H1 (cell line): ENCODE results near the gene TAF1B. TPM values are rescaled to one million over a fixed set of nuclear protein-coding genes. Genes with fewer than 3 reads are reported as not detected.
A peak's percentile ranks its signal among the peaks of the same experiment; 100 is the strongest.

ENCODE experiments used
- CTCF ChIA-PET: fragments of 300-600 bp; sonication (Branson Sonifier 250); formaldehyde crosslinking; loops from one replicate; lab custom pipeline; 2021; ENCODE audit not compliant: partially characterized antibody; lab: Charles Lee
- POLR2A ChIA-PET: fragments of 300-600 bp; sonication (Branson Sonifier 250); formaldehyde crosslinking; loops from one replicate; lab custom pipeline; 2021; ENCODE audit warnings: inconsistent platforms; ENCODE audit not compliant: partially characterized antibody; lab: Charles Lee
- DNase-seq, 2 experiments: peaks; one replicate each; pipeline versions ENCODE4 v3.0.0 to v3.0.0-alpha.2; 2010 to 2022; ENCODE audit warnings: low spot score in 2 of 2, low read depth in 1 of 2, mixed read lengths in 1 of 2
- FAIRE-seq: peaks from 2 replicates; lab custom pipeline; 2011; peaks lifted over from hg19 to GRCh38; lab: Jason Lieb, UNC
- H2AFZ ChIP-seq: 2 replicates; pipeline ENCODE4 v1.8.1; 2012; ENCODE audit warnings: low read length, inconsistent platforms
- H2AK5ac ChIP-seq: 2 replicates; pipeline ENCODE4 v1.6.1; 2013; ENCODE audit warnings: low read depth, low read length
- H2BK120ac ChIP-seq: replicated peaks from 2 replicates; pipeline ENCODE3; 2013; ENCODE audit warnings: low read depth, low read length, inconsistent platforms
- H2BK12ac ChIP-seq: 2 replicates; pipeline ENCODE4 v1.6.1; 2013; ENCODE audit warnings: low read depth, low read length
- H2BK15ac ChIP-seq: 2 replicates; pipeline ENCODE4 v1.6.1; 2013; ENCODE audit warnings: low read length
- H2BK20ac ChIP-seq: 2 replicates; pipeline ENCODE4 v1.6.1; 2013; ENCODE audit warnings: low read length
- H2BK5ac ChIP-seq: 2 replicates; pipeline ENCODE4 v1.6.1; 2013; ENCODE audit warnings: low read depth, low read length
- H3K14ac ChIP-seq: 2 replicates; pipeline ENCODE4 v1.6.1; 2013; ENCODE audit warnings: inconsistent platforms; ENCODE audit not compliant: insufficient read length
- H3K18ac ChIP-seq: 2 replicates; pipeline ENCODE4 v1.6.1; 2013; ENCODE audit warnings: low read length; ENCODE audit errors: extremely low read depth
- H3K23ac ChIP-seq: 2 replicates; pipeline ENCODE4 v1.6.1; 2013; ENCODE audit warnings: inconsistent platforms; ENCODE audit not compliant: insufficient read length
- H3K23me2 ChIP-seq: 2 replicates; pipeline ENCODE4 v1.6.1; 2013; ENCODE audit warnings: low read depth, low read length
- H3K27ac ChIP-seq: 2 replicates; pipeline ENCODE4 v1.6.1; 2011; ENCODE audit warnings: low read depth, low read length, inconsistent platforms
- H3K27me3 ChIP-seq, 4 experiments: replicated peaks in 1 of 4; 1 replicate in 1 of 4; 2 replicates in 3 of 4; pipeline versions ENCODE4 v1.6.1 to v1.8.1; 2011 to 2013; ENCODE audit warnings: low read length in 3 of 4, mild to moderate bottlenecking in 3 of 4, inconsistent platforms in 2 of 4, mixed read lengths in 2 of 4, moderate library complexity in 1 of 4; ENCODE audit not compliant: control insufficient read depth in 3 of 4, insufficient read depth in 3 of 4; ENCODE audit errors: extremely low read depth in 1 of 4
- H3K36me3 ChIP-seq, 4 experiments: 2 replicates each; pipeline versions ENCODE4 v1.6.1 to v1.8.1; 2011 to 2013; ENCODE audit warnings: mild to moderate bottlenecking in 4 of 4, low read length in 3 of 4, moderate library complexity in 2 of 4, control low read depth in 1 of 4, inconsistent platforms in 1 of 4; ENCODE audit not compliant: insufficient read depth in 4 of 4, control insufficient read depth in 2 of 4
- H3K4ac ChIP-seq: replicated peaks from 2 replicates; pipeline ENCODE3; 2013; ENCODE audit warnings: low read length, low read depth, mixed read lengths, inconsistent platforms; ENCODE audit not compliant: insufficient read length
- H3K4me1 ChIP-seq, 4 experiments: replicated peaks in 1 of 4; 1 replicate in 1 of 4; 2 replicates in 3 of 4; pipeline versions ENCODE4 v1.6.1 to v1.8.1; 2011 to 2013; ENCODE audit warnings: low read length in 3 of 4, inconsistent platforms in 2 of 4, mixed read lengths in 1 of 4; ENCODE audit not compliant: insufficient read depth in 4 of 4, control insufficient read depth in 3 of 4
- H3K4me2 ChIP-seq, 2 experiments: 2 replicates each; pipeline versions ENCODE4 v1.6.1 to v1.8.1; 2011 to 2013; ENCODE audit warnings: low read depth in 2 of 2, low read length in 2 of 2, control low read depth in 1 of 2, inconsistent platforms in 1 of 2, mild to moderate bottlenecking in 1 of 2; ENCODE audit not compliant: insufficient read depth in 1 of 2
- H3K4me3 ChIP-seq, 4 experiments: fragments of 200-600, 300-600 bp in 1 of 4; sonication (generic), shearing (Covaris generic), sonication (Bioruptor Twin) in 1 of 4; 2 replicates each; pipeline versions ENCODE4 v1.5.1 to v1.8.1; 2011 to 2016; ENCODE audit warnings: low read length in 4 of 4, low read depth in 3 of 4, control low read depth in 2 of 4, inconsistent platforms in 2 of 4, mild to moderate bottlenecking in 2 of 4, mixed read lengths in 1 of 4, moderate library complexity in 1 of 4; ENCODE audit not compliant: insufficient read depth in 2 of 4; ENCODE audit errors: extremely low read depth in 1 of 4
- H3K56ac ChIP-seq: replicated peaks from 2 replicates; pipeline ENCODE3; 2013; ENCODE audit warnings: low read depth, mild to moderate bottlenecking, mixed read lengths, low read length, inconsistent platforms; ENCODE audit not compliant: insufficient read length
- H3K79me1 ChIP-seq: 2 replicates; pipeline ENCODE4 v1.6.1; 2013; ENCODE audit warnings: low read depth, low read length, control low read depth
- H3K79me2 ChIP-seq, 2 experiments: 2 replicates each; pipeline versions ENCODE4 v1.6.1 to v1.8.1; 2012 to 2013; ENCODE audit warnings: low read length in 2 of 2, mild to moderate bottlenecking in 2 of 2, inconsistent platforms in 1 of 2; ENCODE audit not compliant: insufficient read depth in 2 of 2, control insufficient read depth in 1 of 2
- H3K9ac ChIP-seq, 4 experiments: replicated peaks in 1 of 4; 1 replicate in 1 of 4; 2 replicates in 3 of 4; pipeline versions ENCODE4 v1.6.1 to v1.8.1; 2011 to 2013; ENCODE audit warnings: low read depth in 3 of 4, low read length in 3 of 4, control low read depth in 2 of 4, mild to moderate bottlenecking in 2 of 4, moderate library complexity in 2 of 4, inconsistent platforms in 1 of 4; ENCODE audit errors: extremely low read depth in 1 of 4
- H3K9me3 ChIP-seq, 2 experiments: 2 replicates each; pipeline versions ENCODE4 v1.6.1 to v1.8.1; 2012 to 2013; ENCODE audit warnings: mild to moderate bottlenecking in 2 of 2, moderate library complexity in 2 of 2, control low read depth in 1 of 2, inconsistent platforms in 1 of 2, low read depth in 1 of 2, low read length in 1 of 2, mixed read lengths in 1 of 2; ENCODE audit not compliant: insufficient read depth in 2 of 2
- H4K20me1 ChIP-seq, 2 experiments: replicated peaks in 1 of 2; 2 replicates each; pipeline versions ENCODE3 to v1.8.1; 2011 to 2013; ENCODE audit warnings: inconsistent platforms in 2 of 2, low read length in 2 of 2, mild to moderate bottlenecking in 1 of 2; ENCODE audit not compliant: insufficient read depth in 2 of 2, control insufficient read depth in 1 of 2
- H4K5ac ChIP-seq: 2 replicates; pipeline ENCODE4 v1.6.1; 2013; ENCODE audit warnings: low read length, low read depth, mixed read lengths, inconsistent platforms; ENCODE audit not compliant: insufficient read length
- H4K8ac ChIP-seq: 2 replicates; pipeline ENCODE4 v1.8.0; 2013; ENCODE audit warnings: mild to moderate bottlenecking, moderate library complexity, low read length, inconsistent platforms; ENCODE audit not compliant: insufficient read depth; ENCODE audit errors: extremely low read depth
- H4K91ac ChIP-seq: replicated peaks from 2 replicates; pipeline ENCODE3; 2013; ENCODE audit warnings: low read length, mixed read lengths, inconsistent platforms; ENCODE audit not compliant: insufficient read length
- EGR1 ChIP-seq: IDR thresholded peaks from 2 replicates; pipeline ENCODE4 v1.6.1; 2011; ENCODE audit warnings: low read depth, low read length, borderline replicate concordance
- WGBS, 2 experiments: shearing (Covaris generic) in 1 of 2; methylation state at CpG; one replicate each; pipeline versions ENCODE4 v1.1.6 to v1.1.7; 2013 to 2015; ENCODE audit warnings: low lambda C conversion rate in 2 of 2, mixed read lengths in 2 of 2, inconsistent platforms in 1 of 2, low coverage in 1 of 2, missing lambda C conversion rate in 1 of 2; ENCODE audit not compliant: insufficient replicate concordance in 2 of 2, insufficient coverage in 1 of 2, insufficient read length in 1 of 2; ENCODE audit errors: extremely low coverage in 1 of 2, missing lambda C conversion rate in 1 of 2; 5-methylcytosine and 5-hydroxymethylcytosine counted together
- polyA plus RNA-seq, 7 experiments: library from polyadenylated mRNA; depleted of rRNA in 3 of 7; stranded (reverse) in 5 of 7; unstranded in 2 of 7; fragments of >200 nt in 5 of 7; fragments of 200-250 nt in 2 of 7; gene quantifications; 1 replicate in 5 of 7; 2 replicates in 1 of 7; 4 replicates in 1 of 7; pipeline versions ENCODE4 v1.2.1 to v1.2.3, GENCODE V29; 2011 to 2013; ENCODE audit warnings: missing spikeins in 2 of 7, mixed read lengths in 2 of 7
- total RNA-seq: library from RNA; stranded (reverse); fragmentation: NEBNext Ultra II Directional; extraction: Animal tissue kit (Norgen Biotek cat#: 25700); gene quantifications from 2 replicates; pipeline ENCODE4 v1.2.1, GENCODE V29; 2021

TAF1B gene
- total and polyA plus RNA-seq, 2 of the 8 experiments (the other 6 are each of a cell fraction or from before 2014, with no cell fraction given), result 6.6 to 25.2 TPM

- Histone ChIP-seq H3K36me3 (no peaks in the 10 kb centered on the region), H4K5ac (no peak overlapping the region), H3K9ac (no peak overlapping the region), H4K20me1 (no peaks in the 10 kb centered on the region), H3K4me2 (peak overlapping the region in 1 of 2 experiments; percentile 13; a peak in 1 of 4 replicates), H3K4me3 (no peak overlapping the region), H4K91ac (no peak overlapping the region), H3K23ac (no peak overlapping the region), H2BK15ac (no peak overlapping the region), H2BK12ac (0 out of 2 replicates have a peak overlapping the region, but pooled peaks have one; percentile 60), H3K4ac (no peak overlapping the region), H3K27ac (no peak overlapping the region), H3K9me3 (no peaks in the 10 kb centered on the region), H4K8ac (peak overlapping the region; percentile 68; the same call in 1 of the 2 replicates), H2AK5ac (0 out of 2 replicates have a peak overlapping the region, but pooled peaks have one; percentile 9), H3K56ac (no peak overlapping the region), H3K23me2 (no peaks in the 10 kb centered on the region), H3K27me3 (no peaks in the 10 kb centered on the region), H2BK5ac (no peak overlapping the region), H3K14ac (no peak overlapping the region), H3K79me2 (no peaks in the 10 kb centered on the region), H2AFZ (0 out of 2 replicates have a peak overlapping the region, but pooled peaks have one; percentile 62), H3K18ac (no peak overlapping the region), H2BK120ac (no peak overlapping the region), H2BK20ac (peak overlapping the region; percentile 72; the same call in 1 of the 2 replicates), H3K79me1 (no peaks in the 10 kb centered on the region), H3K4me1 (peaks cover 0 to 4% (median 0%) of the 10 kb centered on the region in 4 experiments; a peak in 4 of 7 replicates)
- ChIA-PET CTCF (interaction anchor here (0.9 to 1.1 kb wide), 2 partner anchors 20 to 227 kb away, joined by 3 to 8 read pairs; no protein-coding TSS in a partner anchor), POLR2A (interaction anchor here (1.2 kb wide), 1 partner anchor 11 kb away, joined by 4 read pairs; no protein-coding TSS in a partner anchor)
- FAIRE-seq (no peak), DNase-seq (peak in 1 of 2 experiments; percentile 39)
- 88% methylated on average over 29 of the region's 32 CpGs; no CpG with 5 or more reads in 1 of the 2 experiments for WGBS, 2 experiments
- TF ChIP-seq EGR1, result no peak
These were observed 23.0 kb upstream of the TAF1B start for GRCh38 chr2:9820020-9820973.
